Ovary (tissue), 1 donor: ENCODE measurements around the gene ROBO1.

Experiments used
- EP300 ChIP-seq: sonication (generic); formaldehyde crosslinking; IDR thresholded peaks from one replicate; pipeline ENCODE4 v1.6.1; 2017; ENCODE audit warnings: antibody characterized with exemption
- POLR2A ChIP-seq: fragments of 450-650 bp; IDR thresholded peaks from one replicate; pipeline ENCODE4 v1.6.1; 2017; ENCODE audit warnings: antibody characterized with exemption, mild to moderate bottlenecking, moderate library complexity

GRCh38 chr3:78927759-78928158, 840.0 kb downstream of the ROBO1 start:
- TF ChIP-seq EP300 (no peak), POLR2A (no peak)
